Gastroesophageal sphincter (tissue), 3 donors: ENCODE results near the gene PSMG3.

Experiments used
- POLR2A ChIP-seq, 2 donors: fragments of 450-650 bp; IDR thresholded peaks; one replicate each; pipeline ENCODE4 v1.6.1; 2017; ENCODE audit warnings: antibody characterized with exemption in 2 of 2, mild to moderate bottlenecking in 2 of 2, moderate library complexity in 1 of 2
- TF ChIP-seq, protein P1 (sequence below), 4 experiments: fragments of 200-600 bp in 2 of 4; fragments of 450-650 bp in 2 of 4; sonication (generic) in 1 of 4; IDR thresholded peaks; one replicate each; pipeline ENCODE4 v1.5.1; 2017 to 2019; ENCODE audit warnings: antibody characterized with exemption in 4 of 4, mild to moderate bottlenecking in 2 of 4, moderate library complexity in 2 of 4

DNA sequence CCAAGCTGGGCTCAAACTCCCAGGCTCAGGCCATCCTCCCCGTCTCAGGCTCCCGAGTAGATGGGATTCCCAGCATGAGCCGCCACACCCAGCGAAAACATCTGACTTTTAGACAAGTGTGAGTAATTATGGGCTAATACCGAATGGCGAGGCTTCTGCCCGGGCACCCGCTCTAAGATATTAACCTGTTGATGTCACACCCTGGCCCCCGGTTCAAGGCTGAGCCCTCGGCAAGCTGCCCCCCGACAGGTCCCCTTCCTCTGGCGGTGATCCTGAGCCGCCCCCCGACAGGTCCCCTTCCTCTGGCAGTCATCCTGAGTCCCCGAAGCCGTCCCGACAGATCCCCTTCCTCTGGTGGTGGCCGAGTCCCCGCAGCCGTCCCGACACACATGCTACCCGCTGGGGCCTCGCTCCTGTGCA lies 5.2 kb downstream of the PSMG3 start:
- TF ChIP-seq, protein P1, sequence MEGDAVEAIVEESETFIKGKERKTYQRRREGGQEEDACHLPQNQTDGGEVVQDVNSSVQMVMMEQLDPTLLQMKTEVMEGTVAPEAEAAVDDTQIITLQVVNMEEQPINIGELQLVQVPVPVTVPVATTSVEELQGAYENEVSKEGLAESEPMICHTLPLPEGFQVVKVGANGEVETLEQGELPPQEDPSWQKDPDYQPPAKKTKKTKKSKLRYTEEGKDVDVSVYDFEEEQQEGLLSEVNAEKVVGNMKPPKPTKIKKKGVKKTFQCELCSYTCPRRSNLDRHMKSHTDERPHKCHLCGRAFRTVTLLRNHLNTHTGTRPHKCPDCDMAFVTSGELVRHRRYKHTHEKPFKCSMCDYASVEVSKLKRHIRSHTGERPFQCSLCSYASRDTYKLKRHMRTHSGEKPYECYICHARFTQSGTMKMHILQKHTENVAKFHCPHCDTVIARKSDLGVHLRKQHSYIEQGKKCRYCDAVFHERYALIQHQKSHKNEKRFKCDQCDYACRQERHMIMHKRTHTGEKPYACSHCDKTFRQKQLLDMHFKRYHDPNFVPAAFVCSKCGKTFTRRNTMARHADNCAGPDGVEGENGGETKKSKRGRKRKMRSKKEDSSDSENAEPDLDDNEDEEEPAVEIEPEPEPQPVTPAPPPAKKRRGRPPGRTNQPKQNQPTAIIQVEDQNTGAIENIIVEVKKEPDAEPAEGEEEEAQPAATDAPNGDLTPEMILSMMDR (IDR thresholded peaks at IDR 0.05): no peak
- TF ChIP-seq POLR2A (IDR thresholded peaks at IDR 0.05): no peak
